ENCODE data around the gene PRKCH.

PRKCH gene

GRCh38 chr14:61584331-61584741, 263.0 kb downstream of the PRKCH start:
- H3K4me2 ChIP-seq (ENCODE audit: low read length): no peak overlapping the region
- no peak overlapping the region for H3K9ac ChIP-seq (ENCODE audit: low read length)
- no peaks in the 10 kb centered on the region for H3K4me1 ChIP-seq (ENCODE audit: low read length)
- no peak overlapping the region for H3K4me3 ChIP-seq (ENCODE audit: low read length)
- no peaks in the 10 kb centered on the region for H3K9me3 ChIP-seq (ENCODE audit: insufficient read depth, low read length)
- TF ChIP-seq CTCF (IDR thresholded peaks at IDR 0.05; ENCODE audit: low read depth, low read length): no peak
- no peak for TF ChIP-seq EZH2phosphoT487 (IDR thresholded peaks at IDR 0.05; ENCODE audit: low read depth)
- H3K27ac ChIP-seq (ENCODE audit: low read length): no peak overlapping the region
- no peaks in the 10 kb centered on the region for H4K20me1 ChIP-seq (ENCODE audit: insufficient read depth, low read length)
- H3K36me3 ChIP-seq (replicated peaks; ENCODE audit: low read depth, low read length): no peaks in the 10 kb centered on the region
- H3K79me2 ChIP-seq (ENCODE audit: low read length): no peaks in the 10 kb centered on the region
- H2AFZ ChIP-seq (ENCODE audit: low read depth, low read length): no peak overlapping the region
- H3K27me3 ChIP-seq (ENCODE audit: low read depth, low read length): no peaks in the 10 kb centered on the region

- no peak overlapping the region for H3K4me3 ChIP-seq (ENCODE audit: low read length)
- no peak overlapping the region for H3K27ac ChIP-seq (ENCODE audit: low read length)
- no peaks in the 10 kb centered on the region for H3K79me2 ChIP-seq (ENCODE audit: low read length)
- TF ChIP-seq EZH2phosphoT487 (IDR thresholded peaks at IDR 0.05; ENCODE audit: low read depth) (no peak), CTCF (IDR thresholded peaks at IDR 0.05; ENCODE audit: low read depth, low read length) (no peak)
- no peak overlapping the region for H2AFZ ChIP-seq (ENCODE audit: low read depth, low read length)
- H3K27me3 ChIP-seq (ENCODE audit: low read depth, low read length): no peaks in the 10 kb centered on the region
- H3K9ac ChIP-seq (ENCODE audit: low read length): no peak overlapping the region
- H3K4me1 ChIP-seq (ENCODE audit: low read length): no peaks in the 10 kb centered on the region
- no peak overlapping the region for H3K4me2 ChIP-seq (ENCODE audit: low read length)
- H3K36me3 ChIP-seq (replicated peaks; ENCODE audit: low read depth, low read length): no peaks in the 10 kb centered on the region
- no peaks in the 10 kb centered on the region for H3K9me3 ChIP-seq (ENCODE audit: insufficient read depth, low read length)
- H4K20me1 ChIP-seq (ENCODE audit: insufficient read depth, low read length): no peaks in the 10 kb centered on the region
Observed at GRCh38 chr14:61585598-61586543, 264.5 kb downstream of the PRKCH start.

DNA sequence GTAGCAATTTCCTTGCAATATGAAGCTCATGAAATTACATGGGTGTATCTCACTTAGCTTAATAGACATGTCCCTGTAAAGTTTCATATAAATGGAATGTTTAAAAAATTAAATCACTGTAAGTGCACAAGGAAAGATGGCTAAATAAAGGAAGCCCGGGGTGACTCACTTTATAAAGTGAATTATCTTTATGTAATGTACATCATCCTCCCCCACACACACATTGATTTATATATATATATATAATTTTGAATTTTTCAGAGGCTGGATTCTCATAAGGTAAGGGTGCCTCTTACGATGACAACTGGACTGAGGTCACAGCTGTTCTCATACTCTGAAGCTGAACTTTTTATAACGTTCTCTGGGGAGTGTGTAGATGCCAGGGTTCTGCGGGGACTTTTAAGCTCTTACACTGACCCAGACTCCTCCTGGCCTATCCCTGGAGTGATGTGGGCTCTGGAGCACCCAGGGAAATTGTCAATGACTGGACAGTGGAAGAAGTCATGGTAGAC, 265.2 kb downstream of the PRKCH start:
- TF ChIP-seq CTCF (IDR thresholded peaks at IDR 0.05; ENCODE audit: low read depth, low read length): no peak
- TF ChIP-seq EZH2phosphoT487 (IDR thresholded peaks at IDR 0.05; ENCODE audit: low read depth): no peak
- no peak overlapping the region for H3K27ac ChIP-seq (ENCODE audit: low read length)
- H3K4me1 ChIP-seq (ENCODE audit: low read length): no peaks in the 10 kb centered on the region
- no peak overlapping the region for H3K4me3 ChIP-seq (ENCODE audit: low read length)
- no peak overlapping the region for H2AFZ ChIP-seq (ENCODE audit: low read depth, low read length)
- H3K36me3 ChIP-seq (replicated peaks; ENCODE audit: low read depth, low read length): no peaks in the 10 kb centered on the region
- H3K4me2 ChIP-seq (ENCODE audit: low read length): no peak overlapping the region
- no peaks in the 10 kb centered on the region for H3K79me2 ChIP-seq (ENCODE audit: low read length)
- H4K20me1 ChIP-seq (ENCODE audit: insufficient read depth, low read length): no peaks in the 10 kb centered on the region
- H3K27me3 ChIP-seq (ENCODE audit: low read depth, low read length): no peaks in the 10 kb centered on the region
- no peak overlapping the region for H3K9ac ChIP-seq (ENCODE audit: low read length)
- no peaks in the 10 kb centered on the region for H3K9me3 ChIP-seq (ENCODE audit: insufficient read depth, low read length)

- TF ChIP-seq CTCF (IDR thresholded peaks at IDR 0.05; ENCODE audit: low read depth, low read length) (no peak), EZH2phosphoT487 (IDR thresholded peaks at IDR 0.05; ENCODE audit: low read depth) (no peak)
- Histone ChIP-seq H3K79me2 (ENCODE audit: low read length) (no peaks in the 10 kb centered on the region), H2AFZ (ENCODE audit: low read depth, low read length) (no peak overlapping the region), H3K27me3 (ENCODE audit: low read depth, low read length) (no peaks in the 10 kb centered on the region), H3K9me3 (ENCODE audit: insufficient read depth, low read length) (no peaks in the 10 kb centered on the region), H3K4me3 (ENCODE audit: low read length) (no peak overlapping the region), H3K4me1 (ENCODE audit: low read length) (no peaks in the 10 kb centered on the region), H3K36me3 (replicated peaks; ENCODE audit: low read depth, low read length) (no peaks in the 10 kb centered on the region), H3K27ac (ENCODE audit: low read length) (no peak overlapping the region), H4K20me1 (ENCODE audit: insufficient read depth, low read length) (no peaks in the 10 kb centered on the region), H3K9ac (ENCODE audit: low read length) (no peak overlapping the region), H3K4me2 (ENCODE audit: low read length) (no peak overlapping the region)
Observed at GRCh38 chr14:61587081-61587713, 265.8 kb downstream of the PRKCH start.
